ENCODE results near the gene NELL1. TPM values are rescaled to one million over a fixed set of nuclear protein-coding genes. Genes with fewer than 3 reads are reported as not detected.

Gene NELL1
- total RNA-seq, 2 donors from 2014 or later, result 0.19 TPM; not detected in 1

GRCh38 chr11:20759541-20759940 is 90.2 kb downstream of the NELL1 start:
- no peak overlapping the region for H3K27ac ChIP-seq
- no peak for DNase-seq
- no peak for TF ChIP-seq CTCF (IDR thresholded peaks at IDR 0.05)
- H3K9ac ChIP-seq (ENCODE audit: low read depth in 2 of 2, low read length in 2 of 2), result no peak overlapping the region
- H3K4me1 ChIP-seq, result no peaks in the 10 kb centered on the region
- no peaks in the 10 kb centered on the region for H3K27me3 ChIP-seq
- no peaks in the 10 kb centered on the region for H3K36me3 ChIP-seq
- intact Hi-C loops (cut with DNase I), result no loop called here
- no peaks in the 10 kb centered on the region for H3K9me3 ChIP-seq
- no peak overlapping the region for H3K4me3 ChIP-seq

GRCh38 chr11:20760811-20761210 is 91.4 kb downstream of the NELL1 start:
- H3K4me3 ChIP-seq, result no peak overlapping the region
- no peak for TF ChIP-seq CTCF (IDR thresholded peaks at IDR 0.05)
- intact Hi-C loops (cut with DNase I), result no loop called here

GRCh38 chr11:20762116-20762844 is 92.9 kb downstream of the NELL1 start:
- Histone ChIP-seq H3K9me3 (no peaks in the 10 kb centered on the region), H3K4me1 (no peaks in the 10 kb centered on the region), H3K27me3 (no peaks in the 10 kb centered on the region), H3K4me3 (no peak overlapping the region), H3K27ac (no peak overlapping the region), H3K9ac (ENCODE audit: low read depth in 2 of 2, low read length in 2 of 2) (no peak overlapping the region), H3K36me3 (no peaks in the 10 kb centered on the region)
- no peak for TF ChIP-seq CTCF (IDR thresholded peaks at IDR 0.05)
- intact Hi-C loops (cut with DNase I), result no loop called here
- DNase-seq, result no peak

More at GRCh38 chr11:20760811-20761210, 91.4 kb downstream of the NELL1 start:
- Histone ChIP-seq H3K9ac (ENCODE audit: low read depth in 2 of 2, low read length in 2 of 2) (no peak overlapping the region), H3K4me1 (no peaks in the 10 kb centered on the region), H3K27me3 (no peaks in the 10 kb centered on the region), H3K27ac (no peak overlapping the region), H3K9me3 (no peaks in the 10 kb centered on the region), H3K36me3 (no peaks in the 10 kb centered on the region)
- DNase-seq, result no peak

- Histone ChIP-seq H3K9me3 (no peaks in the 10 kb centered on the region), H3K27ac (no peak overlapping the region)
These were observed 93.6 kb downstream of the NELL1 start for GRCh38 chr11:20762980-20763379.

GRCh38 chr11:20770414-20770946 is 101.1 kb downstream of the NELL1 start:
- intact Hi-C loops (cut with DNase I), result no loop called here
- Histone ChIP-seq H3K36me3 (no peaks in the 10 kb centered on the region), H3K27me3 (no peaks in the 10 kb centered on the region), H3K27ac (no peak overlapping the region), H3K4me3 (no peak overlapping the region), H3K4me1 (no peaks in the 10 kb centered on the region), H3K9ac (ENCODE audit: low read depth in 2 of 2, low read length in 2 of 2) (no peak overlapping the region), H3K9me3 (no peaks in the 10 kb centered on the region)
- TF ChIP-seq CTCF (IDR thresholded peaks at IDR 0.05), result no peak
- no peak for DNase-seq

More at GRCh38 chr11:20762980-20763379, 93.6 kb downstream of the NELL1 start:
- H3K36me3 ChIP-seq, result no peaks in the 10 kb centered on the region
- no peaks in the 10 kb centered on the region for H3K4me1 ChIP-seq
- DNase-seq, result no peak
- intact Hi-C loops (cut with DNase I), result no loop called here
- no peak overlapping the region for H3K4me3 ChIP-seq
- no peak overlapping the region for H3K9ac ChIP-seq (ENCODE audit: low read depth in 2 of 2, low read length in 2 of 2)
- no peak for TF ChIP-seq CTCF (IDR thresholded peaks at IDR 0.05)
- H3K27me3 ChIP-seq, result no peaks in the 10 kb centered on the region

All from colonic mucosa (tissue), 4 donors.